GM21526 (cell line): ENCODE data around the gene STARD13.

Source experiments
- ATAC-seq: cut with Tn5 transposase; IDR thresholded peaks from one replicate; pipeline ENCODE4 v1.9.1; 2021; ENCODE audit warnings: moderate library complexity; ENCODE audit not compliant: unreplicated experiment, low FRiP score

STARD13 gene

DNA sequence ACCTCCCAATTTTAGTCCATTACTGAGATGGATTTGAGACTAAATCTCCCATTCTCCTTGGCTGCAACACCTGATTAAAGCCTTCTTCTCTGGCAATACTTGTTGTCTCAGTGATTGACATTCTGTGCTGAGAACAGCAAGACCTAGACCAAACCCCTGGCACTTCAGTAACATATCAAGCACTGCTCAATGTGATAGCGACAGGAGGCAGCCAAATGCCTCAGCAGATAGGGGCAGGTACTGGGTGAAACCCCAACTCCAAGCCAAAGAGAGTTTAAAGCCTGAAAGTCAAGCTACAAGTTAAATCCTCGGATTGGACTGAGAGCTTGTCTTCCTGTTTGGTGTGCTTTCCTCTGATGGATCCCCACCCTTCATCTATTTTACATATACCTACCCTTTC, 52.7 kb downstream of the STARD13 start:
- ATAC-seq, result no peak

DNA sequence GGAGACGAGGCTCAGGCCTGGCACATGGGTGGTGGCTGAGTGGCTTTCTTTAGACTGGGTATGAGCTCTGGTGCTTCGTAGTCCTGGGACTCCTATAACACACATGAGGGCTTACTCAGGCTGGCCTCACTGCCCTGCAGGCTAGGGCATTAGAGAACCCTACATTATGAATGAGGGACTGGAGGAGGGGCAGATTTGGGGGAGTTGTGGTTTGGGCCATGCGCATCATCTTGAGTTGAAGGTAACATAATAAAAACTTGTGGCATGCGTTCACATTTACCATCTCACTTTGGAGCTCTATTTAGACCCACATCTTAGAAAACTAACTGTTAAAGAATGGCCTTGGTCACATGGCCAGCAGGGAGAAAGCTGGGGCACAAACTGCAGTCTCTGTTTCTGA, 54.2 kb downstream of the STARD13 start:
- ATAC-seq, result no peak

DNA sequence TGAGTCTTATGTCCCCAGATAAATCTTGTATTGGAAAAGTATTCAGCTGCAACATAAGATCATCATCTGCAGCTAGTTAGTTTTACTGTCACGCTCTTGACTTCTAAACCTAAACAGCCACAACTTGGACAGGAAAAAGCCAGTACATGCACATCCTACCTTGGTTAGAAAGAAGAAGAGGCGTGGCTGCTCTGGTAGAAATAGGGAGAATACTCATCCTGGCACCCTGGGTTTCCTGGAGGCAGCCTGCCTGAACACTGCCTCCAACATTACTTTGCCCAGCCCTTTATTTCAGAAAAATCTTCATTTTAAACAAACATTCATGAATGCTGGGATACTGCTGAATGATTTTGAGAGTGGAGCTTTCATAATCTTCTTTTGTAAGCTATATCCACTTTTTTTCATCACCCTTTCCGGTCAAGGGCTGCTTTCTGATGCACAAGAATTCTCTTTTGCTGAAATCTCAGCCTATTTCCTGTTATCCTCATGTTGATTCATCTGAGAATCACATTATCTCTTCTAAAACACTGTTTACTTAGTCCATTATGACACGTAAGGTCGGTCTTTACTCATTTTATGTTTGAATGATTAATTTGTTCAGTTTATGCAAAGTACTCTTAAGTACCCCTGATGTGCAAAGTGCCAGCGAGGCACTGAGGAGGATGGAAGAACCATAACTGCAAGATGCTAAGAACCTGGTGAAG, 55.2 kb downstream of the STARD13 start:
- no peak for ATAC-seq

GRCh38 chr13:33229446-33230177, 55.9 kb downstream of the STARD13 start:
- no peak for ATAC-seq

DNA sequence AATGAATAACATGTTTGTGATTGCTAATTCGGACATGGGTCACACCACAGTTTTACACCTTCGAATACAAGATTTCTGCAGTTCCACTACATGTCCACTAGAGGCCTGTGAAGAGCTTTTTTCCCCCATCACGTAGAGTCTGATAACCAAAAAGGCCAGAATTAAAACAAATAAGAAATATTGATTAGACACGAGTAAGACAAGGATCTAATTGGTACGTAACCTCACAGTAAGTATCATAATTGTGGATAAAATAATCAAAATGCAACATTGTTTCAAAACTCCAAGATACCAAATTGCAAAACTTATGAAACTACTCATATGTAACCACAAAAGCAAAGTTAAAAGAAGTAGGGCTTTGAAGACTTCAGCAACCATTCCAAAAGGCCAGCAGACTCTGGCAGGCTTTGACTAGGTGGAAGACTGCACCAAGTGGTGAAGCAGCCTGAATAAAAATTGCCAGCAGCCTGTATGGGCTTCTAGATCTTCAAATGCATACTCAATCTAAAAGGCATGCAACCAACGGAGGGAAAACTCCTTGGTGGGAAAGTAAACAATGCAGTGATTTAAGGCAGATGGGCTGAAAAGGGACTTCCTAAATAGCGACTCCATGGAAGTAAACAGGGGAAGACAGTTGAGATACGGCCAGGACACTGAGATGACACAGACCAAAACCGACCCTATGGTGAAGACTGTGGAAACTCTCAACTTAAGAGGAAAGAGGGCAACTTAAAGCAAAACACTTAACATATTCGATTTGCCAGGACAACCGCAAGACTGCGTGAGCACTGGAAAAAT, 56.7 kb downstream of the STARD13 start:
- no peak for ATAC-seq

DNA sequence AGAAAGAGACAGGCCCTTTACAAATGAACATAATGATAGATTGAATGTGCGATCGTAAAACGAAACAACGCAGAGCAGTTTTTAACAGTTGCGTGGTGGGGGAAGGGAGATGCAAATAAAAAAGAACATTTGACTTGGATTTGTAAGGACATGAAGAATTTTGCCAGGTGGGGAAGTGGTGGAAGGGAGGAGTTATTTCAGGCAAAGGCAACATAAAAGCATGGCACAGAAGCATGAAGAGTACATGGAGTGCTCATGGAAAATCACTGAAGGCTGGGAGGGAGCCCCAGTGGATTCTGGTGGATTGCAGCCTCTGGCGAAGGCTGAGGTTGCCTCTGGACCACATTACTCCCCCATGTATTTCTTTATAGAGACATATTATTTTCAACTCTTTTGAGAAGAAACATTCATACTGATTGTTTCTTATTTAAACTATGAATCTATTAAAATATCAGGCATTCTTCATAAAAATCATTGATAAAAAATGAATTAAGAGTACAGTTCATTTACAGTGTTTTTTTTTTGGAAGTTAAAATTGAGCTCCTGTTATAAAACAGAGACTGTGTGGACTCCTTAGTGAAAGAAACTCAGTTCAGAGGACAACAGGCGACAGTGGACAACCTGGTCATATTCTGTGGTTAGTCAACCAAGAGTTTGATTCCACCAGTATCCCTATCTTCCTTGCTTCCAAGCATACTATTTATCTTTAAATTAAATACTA, 57.5 kb downstream of the STARD13 start:
- ATAC-seq, result no peak

DNA sequence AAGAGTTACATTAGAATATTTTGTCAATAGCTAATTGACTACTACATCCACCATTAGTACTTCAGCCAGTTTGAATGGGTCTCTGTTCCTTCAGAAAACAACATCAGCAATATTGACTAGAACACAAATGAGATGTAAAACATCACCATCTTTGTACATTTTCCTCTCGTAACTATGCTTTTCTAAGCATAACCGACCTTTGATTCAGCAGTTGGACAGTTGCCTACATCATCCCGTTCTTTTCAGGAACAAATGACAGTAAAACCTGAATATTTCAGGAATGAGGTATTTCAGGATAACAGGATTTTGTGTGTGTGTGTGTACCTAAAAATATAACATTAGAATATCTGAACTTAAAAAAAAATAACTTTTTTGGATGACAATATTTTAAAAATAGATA, 60.9 kb downstream of the STARD13 start:
- no peak for ATAC-seq

DNA sequence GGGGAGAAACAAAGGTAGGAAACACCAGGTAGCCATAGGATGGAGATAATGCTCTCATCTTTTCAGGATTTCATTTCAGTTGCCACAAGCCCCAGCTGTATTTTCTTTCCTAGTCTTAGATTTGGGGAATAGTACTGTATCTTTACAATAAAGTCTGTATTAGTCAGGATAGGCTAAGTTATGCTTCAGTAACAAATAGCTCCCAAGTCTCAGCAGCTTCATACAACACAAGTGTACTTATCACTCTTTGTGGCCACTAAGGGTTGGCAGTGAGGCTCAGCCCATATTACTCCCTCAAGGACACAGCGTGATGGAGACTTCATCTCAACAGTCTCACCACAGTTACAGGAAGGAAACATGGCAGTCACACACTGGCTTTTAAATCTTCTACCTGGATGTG, 61.4 kb downstream of the STARD13 start:
- ATAC-seq, result no peak

DNA sequence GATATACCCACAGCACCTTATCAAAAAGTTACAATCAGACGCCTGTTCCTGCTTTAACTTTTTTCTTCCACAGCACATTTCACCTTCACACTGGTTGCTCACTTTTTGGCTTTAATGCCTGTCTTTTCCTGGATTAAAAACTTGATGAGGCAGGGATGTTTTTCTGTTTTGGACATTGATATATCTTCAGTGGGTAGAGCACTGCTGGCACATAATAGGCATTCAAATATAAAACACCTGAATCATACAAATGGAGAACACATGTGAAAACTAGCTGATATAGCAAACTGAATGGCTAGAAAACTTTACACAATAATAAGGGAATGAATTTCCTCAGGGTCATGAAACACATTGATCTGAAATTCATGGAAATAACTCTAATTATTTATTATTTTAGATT, 65.6 kb downstream of the STARD13 start:
- ATAC-seq, result no peak

- no peak for ATAC-seq
Measured at GRCh38 chr13:33218426-33218825, 67.1 kb downstream of the STARD13 start.

- no peak for ATAC-seq
Measured at GRCh38 chr13:33218020-33218419, 67.5 kb downstream of the STARD13 start.

DNA sequence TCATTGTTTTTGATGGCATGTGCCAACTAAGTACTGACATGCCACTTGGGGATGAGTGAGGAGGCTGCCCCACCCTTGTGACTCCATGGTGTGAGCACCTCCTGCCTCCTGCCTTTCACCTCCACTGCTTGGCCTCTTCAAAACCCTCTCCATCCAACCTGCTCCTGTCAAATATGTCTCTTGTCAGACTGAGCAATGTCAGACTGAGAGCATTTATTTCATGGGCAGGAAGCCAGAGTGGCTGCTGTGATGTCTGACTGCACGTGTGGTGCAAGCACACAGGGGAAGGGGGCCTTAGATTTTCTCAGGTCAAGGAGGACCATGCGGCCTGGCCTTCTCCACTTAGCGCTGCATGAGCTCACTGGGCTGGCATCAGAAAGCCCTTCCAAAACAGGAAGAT, 68.3 kb downstream of the STARD13 start:
- ATAC-seq, result no peak

GRCh38 chr13:33213797-33214196, 71.8 kb downstream of the STARD13 start:
- no peak for ATAC-seq

DNA sequence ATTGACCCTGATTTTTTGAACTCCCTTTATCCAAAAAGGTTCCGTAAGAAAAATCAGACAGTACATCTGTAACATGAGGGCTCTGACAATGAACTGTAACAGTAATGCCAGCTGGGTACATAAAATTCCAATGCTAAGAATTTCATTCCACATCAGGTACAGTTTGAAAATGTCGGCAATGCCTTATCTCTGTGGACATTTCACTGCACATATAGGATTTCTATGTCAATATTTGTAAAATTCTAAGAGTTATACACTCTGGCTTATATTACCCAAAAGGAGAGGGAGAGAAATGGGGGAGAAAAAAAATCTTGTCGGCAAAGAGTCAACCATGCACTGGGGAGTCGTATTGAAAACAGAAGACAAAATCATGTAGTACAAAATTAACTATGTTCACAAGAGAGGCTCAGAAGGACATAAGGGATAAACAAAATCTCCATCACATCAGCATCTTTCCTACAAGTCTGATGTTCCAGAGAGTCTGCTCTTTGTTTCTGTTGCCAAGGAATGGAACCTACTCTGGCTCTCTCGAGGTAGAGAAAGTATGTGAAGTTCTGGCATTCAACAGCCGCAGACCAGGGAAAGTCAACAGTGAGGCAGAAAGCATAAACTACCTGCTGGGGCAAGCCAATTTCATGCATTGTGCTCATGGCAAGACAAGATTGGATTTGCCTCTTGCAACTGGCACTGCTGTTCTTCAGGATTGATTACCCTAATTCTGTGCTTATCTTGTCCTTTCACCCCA, 72.4 kb downstream of the STARD13 start:
- ATAC-seq, result no peak

GRCh38 chr13:33212396-33212795, 73.2 kb downstream of the STARD13 start:
- no peak for ATAC-seq

DNA sequence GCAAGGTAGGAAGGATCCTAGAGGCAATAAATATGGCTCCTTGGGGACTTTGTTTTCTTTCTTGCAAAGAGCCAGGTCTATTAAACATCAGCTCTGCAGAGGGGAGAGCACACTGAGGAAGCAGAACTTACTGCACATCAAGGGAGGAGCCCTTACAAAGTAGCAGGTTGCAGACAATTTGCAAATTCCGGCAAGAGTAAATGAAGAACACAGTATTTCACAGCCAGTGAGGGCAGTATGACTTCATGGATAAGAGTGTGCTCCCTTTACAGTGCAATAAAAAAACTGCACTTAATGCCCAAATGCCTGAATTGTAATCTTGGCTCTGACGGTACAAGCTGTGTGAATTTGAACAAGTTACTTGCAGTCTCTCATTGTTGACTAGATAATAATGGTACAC, 75.5 kb downstream of the STARD13 start:
- no peak for ATAC-seq

- ATAC-seq, result no peak
Measured at GRCh38 chr13:33208290-33209220, 77.0 kb downstream of the STARD13 start.

- ATAC-seq, result no peak
Measured at GRCh38 chr13:33207615-33207961, 78.0 kb downstream of the STARD13 start.

DNA sequence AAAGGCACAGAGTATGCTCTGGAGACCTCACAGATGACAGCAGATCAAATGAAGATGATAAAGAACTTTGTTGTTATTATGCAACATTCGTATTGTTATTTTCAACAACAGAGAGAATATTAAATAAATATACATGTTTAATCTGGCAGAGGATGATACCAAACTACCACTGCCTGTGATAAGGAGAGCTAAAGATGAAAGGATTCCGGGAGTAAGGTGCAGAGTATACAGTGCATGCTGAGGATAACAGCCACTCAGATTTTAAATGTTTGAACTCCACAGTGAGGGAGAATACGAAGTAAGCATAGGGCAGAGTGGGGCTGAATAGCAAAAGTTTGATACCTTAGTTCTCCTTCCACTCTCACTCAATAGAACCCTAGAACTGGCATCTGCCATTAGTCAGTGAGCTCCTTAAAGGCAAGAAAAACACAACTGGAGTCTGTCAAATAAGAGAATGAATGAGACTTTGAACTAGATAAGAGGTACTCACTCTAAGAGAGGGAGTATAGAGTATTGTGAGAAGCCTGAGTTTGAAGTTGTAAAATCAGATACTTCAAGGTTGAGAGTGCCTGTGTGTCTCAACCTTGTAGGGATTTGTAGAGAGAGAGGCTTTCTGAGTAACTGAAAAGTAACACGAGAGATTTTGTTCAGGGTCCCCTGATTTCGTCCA, 78.5 kb downstream of the STARD13 start:
- no peak for ATAC-seq
